IPS-18a (cell line): ENCODE data around the gene FRY.

Source experiments
- H3K27ac ChIP-seq: one replicate; pipeline ENCODE4 v1.5.1; 2013; ENCODE audit warnings: low read length
- H3K27me3 ChIP-seq: one replicate; pipeline ENCODE4 v1.6.1; 2013; ENCODE audit warnings: mild to moderate bottlenecking, low read length; ENCODE audit not compliant: control insufficient read depth, insufficient read depth
- H3K36me3 ChIP-seq: one replicate; pipeline ENCODE4 v1.6.1; 2013; ENCODE audit warnings: low read depth, low read length; ENCODE audit not compliant: control insufficient read depth
- H3K4me1 ChIP-seq: one replicate; pipeline ENCODE4 v1.6.1; 2013; ENCODE audit warnings: low read depth, low read length; ENCODE audit not compliant: control insufficient read depth
- H3K4me3 ChIP-seq: one replicate; pipeline ENCODE4 v1.5.1; 2013; ENCODE audit warnings: low read length
- H3K9ac ChIP-seq: one replicate; pipeline ENCODE4 v1.6.1; 2013; ENCODE audit warnings: mild to moderate bottlenecking, low read length, moderate library complexity
- H3K9me3 ChIP-seq: one replicate; pipeline ENCODE4 v1.6.1; 2013; ENCODE audit warnings: low read depth, low read length; ENCODE audit not compliant: control insufficient read depth

Gene FRY

DNA sequence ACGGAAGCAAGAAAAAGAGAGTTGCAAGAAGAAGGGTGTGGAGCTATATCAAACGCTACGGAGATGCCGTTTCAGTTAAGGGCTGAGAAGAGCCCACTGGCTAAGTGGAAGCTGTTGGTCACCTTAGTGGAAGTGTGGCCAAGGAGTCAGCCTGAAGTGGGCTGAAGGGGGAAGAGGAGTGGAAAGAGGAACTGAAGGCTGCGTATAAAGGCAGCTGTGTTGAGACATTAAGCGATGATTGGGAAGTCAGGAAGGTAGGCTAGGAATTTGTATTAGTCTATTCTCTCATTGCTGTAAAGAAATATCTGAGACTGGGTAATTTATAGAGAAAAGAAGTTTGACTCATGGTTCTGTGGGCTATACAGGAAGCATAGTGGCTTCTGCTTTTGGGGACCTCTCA lies 14.1 kb upstream of the FRY start:
- no peaks in the 10 kb centered on the region for H3K36me3 ChIP-seq
- no peak overlapping the region for H3K27ac ChIP-seq
- H3K9ac ChIP-seq, result no peak overlapping the region
- H3K27me3 ChIP-seq, result no peaks in the 10 kb centered on the region
- H3K9me3 ChIP-seq, result no peaks in the 10 kb centered on the region
- H3K4me1 ChIP-seq, result peaks cover 6% of the 10 kb centered on the region
- H3K4me3 ChIP-seq, result no peak overlapping the region

- Histone ChIP-seq H3K4me3 (no peak overlapping the region), H3K27me3 (no peaks in the 10 kb centered on the region), H3K9me3 (no peaks in the 10 kb centered on the region), H3K4me1 (peaks cover 7% of the 10 kb centered on the region), H3K27ac (no peak overlapping the region), H3K36me3 (no peaks in the 10 kb centered on the region), H3K9ac (no peak overlapping the region)
Observed at GRCh38 chr13:32019612-32020233, 11.9 kb upstream of the FRY start.

GRCh38 chr13:32021785-32022184 lies 9.8 kb upstream of the FRY start:
- Histone ChIP-seq H3K27me3 (no peaks in the 10 kb centered on the region), H3K4me1 (peaks cover 24% of the 10 kb centered on the region), H3K4me3 (no peak overlapping the region), H3K9me3 (no peaks in the 10 kb centered on the region), H3K9ac (no peak overlapping the region), H3K36me3 (no peaks in the 10 kb centered on the region), H3K27ac (no peak overlapping the region)

DNA sequence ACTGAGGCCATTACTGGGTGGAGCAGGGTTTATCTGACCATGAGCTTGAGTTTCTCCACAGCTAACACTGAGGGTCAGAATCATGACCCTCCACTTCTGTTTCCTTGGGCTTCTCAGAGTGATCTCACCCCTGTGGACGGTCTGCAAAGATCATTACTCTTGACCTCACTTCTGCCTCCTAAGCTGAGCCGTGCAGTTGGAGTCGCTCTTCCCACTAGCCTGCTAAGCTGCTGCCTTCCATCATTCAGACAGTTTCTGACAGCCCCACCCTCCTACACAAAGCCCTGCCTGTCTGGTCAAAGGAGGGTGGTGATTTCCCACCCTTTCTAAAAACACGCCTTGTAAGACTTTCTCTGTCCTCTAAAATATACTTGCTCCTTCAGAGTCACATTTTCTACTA lies 9.3 kb upstream of the FRY start:
- H3K9ac ChIP-seq, result no peak overlapping the region
- peaks cover 30% of the 10 kb centered on the region for H3K4me1 ChIP-seq
- H3K27me3 ChIP-seq, result no peaks in the 10 kb centered on the region
- no peaks in the 10 kb centered on the region for H3K9me3 ChIP-seq
- no peak overlapping the region for H3K4me3 ChIP-seq
- H3K27ac ChIP-seq, result no peak overlapping the region
- no peaks in the 10 kb centered on the region for H3K36me3 ChIP-seq

DNA sequence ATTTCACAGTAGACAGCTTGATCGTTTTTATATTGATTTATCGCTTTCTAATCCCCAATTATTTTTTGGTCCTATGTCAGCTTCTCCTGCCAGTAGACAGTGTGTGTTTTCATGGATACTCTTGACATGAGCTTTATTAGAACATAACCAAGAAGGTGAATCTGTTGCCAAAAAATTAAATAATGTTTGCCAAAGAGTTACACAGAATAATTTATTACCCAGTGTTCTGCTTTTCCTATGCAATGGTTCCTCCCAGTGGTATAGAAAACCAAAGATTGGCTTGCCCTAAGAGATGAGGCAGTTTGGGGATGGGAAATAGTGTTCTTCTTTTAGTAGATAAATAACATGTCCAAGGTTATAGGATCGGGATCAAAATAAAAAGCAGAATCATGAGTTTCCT lies 8.5 kb upstream of the FRY start:
- H3K4me3 ChIP-seq, result no peak overlapping the region
- H3K27me3 ChIP-seq, result no peaks in the 10 kb centered on the region
- no peak overlapping the region for H3K27ac ChIP-seq
- no peaks in the 10 kb centered on the region for H3K36me3 ChIP-seq
- no peaks in the 10 kb centered on the region for H3K9me3 ChIP-seq
- H3K9ac ChIP-seq, result no peak overlapping the region
- H3K4me1 ChIP-seq, result peaks cover 31% of the 10 kb centered on the region

DNA sequence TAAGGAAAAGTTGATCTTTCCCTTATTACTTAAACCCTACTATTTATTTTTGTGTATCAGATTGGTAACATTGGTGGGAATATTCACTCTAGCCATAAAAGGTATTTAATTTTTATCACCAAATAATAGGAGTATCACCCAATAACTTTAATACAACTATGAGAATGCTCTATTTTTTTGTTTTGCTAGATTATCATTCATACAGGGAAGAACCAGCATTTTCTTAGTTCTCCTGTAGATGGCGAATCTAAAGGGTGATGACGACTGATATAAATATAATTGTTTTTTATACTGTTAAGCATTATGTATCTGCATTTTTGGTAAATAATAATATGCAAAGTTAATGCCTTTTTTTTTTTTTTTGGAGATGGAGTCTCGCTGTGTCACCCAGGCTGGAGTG lies 7.9 kb upstream of the FRY start:
- H3K9me3 ChIP-seq, result no peaks in the 10 kb centered on the region
- no peaks in the 10 kb centered on the region for H3K27me3 ChIP-seq
- H3K27ac ChIP-seq, result no peak overlapping the region
- H3K9ac ChIP-seq, result no peak overlapping the region
- no peaks in the 10 kb centered on the region for H3K36me3 ChIP-seq
- no peak overlapping the region for H3K4me3 ChIP-seq
- H3K4me1 ChIP-seq, result peaks cover 34% of the 10 kb centered on the region

DNA sequence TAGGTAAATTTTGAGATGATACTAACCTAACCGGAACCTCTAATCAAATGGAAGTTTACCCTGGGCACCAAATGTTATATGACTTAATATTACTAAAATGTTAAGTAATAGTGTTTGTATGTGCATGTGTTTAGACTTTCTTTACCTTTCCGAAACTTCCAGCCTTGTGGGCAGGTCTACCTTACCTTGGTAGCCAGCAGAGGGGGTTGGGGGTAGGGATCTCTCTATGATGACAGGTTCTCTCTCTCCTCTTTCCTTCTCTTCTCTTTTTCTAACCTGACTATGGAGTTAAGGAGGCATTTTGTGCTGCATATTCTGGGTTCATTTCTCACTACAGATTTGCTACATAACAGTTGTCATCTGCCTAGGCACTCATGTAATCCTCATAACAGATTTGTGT lies 6.8 kb upstream of the FRY start:
- Histone ChIP-seq H3K36me3 (no peaks in the 10 kb centered on the region), H3K27me3 (no peaks in the 10 kb centered on the region), H3K4me3 (no peak overlapping the region), H3K27ac (no peak overlapping the region), H3K9ac (no peak overlapping the region), H3K9me3 (no peaks in the 10 kb centered on the region), H3K4me1 (peaks cover 38% of the 10 kb centered on the region)

- Histone ChIP-seq H3K9ac (no peak overlapping the region), H3K9me3 (no peaks in the 10 kb centered on the region)
Observed at GRCh38 chr13:32025730-32026129, 5.8 kb upstream of the FRY start.

DNA sequence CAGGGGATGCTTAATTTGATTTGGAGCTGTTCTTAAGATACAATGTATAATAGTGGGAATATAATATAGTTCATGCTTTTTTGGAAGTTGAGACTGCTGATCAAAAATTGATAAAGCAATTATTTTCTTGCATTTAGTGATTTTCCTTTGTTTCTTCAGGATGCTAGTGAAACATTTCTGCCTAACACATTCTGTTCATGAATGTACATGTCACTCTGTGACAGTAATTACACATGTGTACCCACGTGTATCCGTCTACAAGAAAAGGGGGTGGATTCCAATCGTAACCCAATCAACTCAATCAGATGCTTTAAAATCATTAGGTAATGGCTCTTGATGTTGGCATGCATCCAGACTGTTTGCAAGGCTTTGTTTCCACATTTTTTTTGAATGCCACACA lies 5.0 kb upstream of the FRY start:
- Histone ChIP-seq H3K27me3 (no peaks in the 10 kb centered on the region), H3K9me3 (no peaks in the 10 kb centered on the region), H3K9ac (no peak overlapping the region), H3K36me3 (no peaks in the 10 kb centered on the region), H3K4me1 (peaks cover 47% of the 10 kb centered on the region), H3K27ac (peak overlapping the region; percentile 2), H3K4me3 (no peak overlapping the region)

More at GRCh38 chr13:32025730-32026129, 5.8 kb upstream of the FRY start:
- no peak overlapping the region for H3K4me3 ChIP-seq
- H3K36me3 ChIP-seq, result no peaks in the 10 kb centered on the region
- no peaks in the 10 kb centered on the region for H3K27me3 ChIP-seq
- peaks cover 47% of the 10 kb centered on the region for H3K4me1 ChIP-seq
- no peak overlapping the region for H3K27ac ChIP-seq

- peaks cover 40% of the 10 kb centered on the region for H3K4me1 ChIP-seq
- no peak overlapping the region for H3K4me3 ChIP-seq
- no peak overlapping the region for H3K9ac ChIP-seq
- no peaks in the 10 kb centered on the region for H3K36me3 ChIP-seq
- no peak overlapping the region for H3K27ac ChIP-seq
- no peaks in the 10 kb centered on the region for H3K27me3 ChIP-seq
- H3K9me3 ChIP-seq, result no peaks in the 10 kb centered on the region
Observed at GRCh38 chr13:32028711-32029110, 2.9 kb upstream of the FRY start.

- no peaks in the 10 kb centered on the region for H3K36me3 ChIP-seq
- no peak overlapping the region for H3K4me3 ChIP-seq
- H3K4me1 ChIP-seq, result peaks cover 40% of the 10 kb centered on the region
- H3K9me3 ChIP-seq, result no peaks in the 10 kb centered on the region
- no peak overlapping the region for H3K9ac ChIP-seq
- no peak overlapping the region for H3K27ac ChIP-seq
- H3K27me3 ChIP-seq, result no peaks in the 10 kb centered on the region
Observed at GRCh38 chr13:32029684-32030083, 1.9 kb upstream of the FRY start.

GRCh38 chr13:32031815-32032370 lies 319 bp downstream of the FRY start:
- Histone ChIP-seq H3K9me3 (no peaks in the 10 kb centered on the region), H3K9ac (peak overlapping the region; percentile 46), H3K27me3 (no peaks in the 10 kb centered on the region), H3K36me3 (no peaks in the 10 kb centered on the region), H3K4me3 (peak overlapping the region; percentile 65), H3K4me1 (peaks cover 34% of the 10 kb centered on the region), H3K27ac (no peak overlapping the region)
